Spleen (tissue), 11 donors: ENCODE results near the gene LRRC8D. TPM values are rescaled to one million over a fixed set of nuclear protein-coding genes. Genes with fewer than 3 reads are reported as not detected.

ENCODE experiments used
- DNase-seq: peaks from one replicate; pipeline ENCODE4 v3.0.0-alpha.2; 2020
- H3K27ac ChIP-seq, 8 donors: fragments of 200-600 bp; sonication (generic) in 7 of 8; 1 replicate in 4 of 8; 2 replicates in 4 of 8; pipeline versions ENCODE4 v1.5.0 to v1.8.0; 2016 to 2021; ENCODE audit warnings: inconsistent platforms in 4 of 8, mild to moderate bottlenecking in 4 of 8, moderate library complexity in 1 of 8
- H3K27me3 ChIP-seq, 7 donors: fragments of 200-600 bp; sonication (generic) in 6 of 7; replicated peaks in 1 of 7; 1 replicate in 4 of 7; 2 replicates in 3 of 7; pipeline versions ENCODE4 v1.5.0 to v1.8.0; 2016 to 2021; ENCODE audit warnings: inconsistent platforms in 3 of 7, mild to moderate bottlenecking in 1 of 7
- H3K36me3 ChIP-seq, 6 donors: fragments of 200-600 bp; sonication (generic) in 5 of 6; 1 replicate in 4 of 6; 2 replicates in 2 of 6; pipeline versions ENCODE4 v1.5.0 to v1.8.0; 2016 to 2021; ENCODE audit warnings: inconsistent platforms in 2 of 6
- H3K4me1 ChIP-seq, 6 donors: fragments of 200-600 bp; sonication (generic) in 5 of 6; 1 replicate in 3 of 6; 2 replicates in 3 of 6; pipeline versions ENCODE4 v1.5.0 to v1.8.0; 2016 to 2021; ENCODE audit warnings: inconsistent platforms in 3 of 6
- H3K4me3 ChIP-seq, 8 donors: fragments of 200-600 bp; sonication (generic) in 7 of 8; 1 replicate in 4 of 8; 2 replicates in 4 of 8; pipeline versions ENCODE4 v1.5.0 to v1.8.0; 2016 to 2021; ENCODE audit warnings: inconsistent platforms in 4 of 8, mild to moderate bottlenecking in 4 of 8, moderate library complexity in 2 of 8
- H3K9me3 ChIP-seq, 8 donors: fragments of 200-600 bp; sonication (generic) in 7 of 8; 1 replicate in 4 of 8; 2 replicates in 4 of 8; pipeline versions ENCODE4 v1.5.0 to v1.8.0; 2016 to 2021; ENCODE audit warnings: inconsistent platforms in 4 of 8
- CTCF ChIP-seq, 11 experiments: fragments of 200-600 bp in 7 of 11; fragments of 450-650 bp in 4 of 11; sonication (generic) in 4 of 11; IDR thresholded peaks in 8 of 11; conservative IDR thresholded peaks in 3 of 11; 1 replicate in 7 of 11; 2 replicates in 4 of 11; pipeline versions ENCODE4 v1.4.0 to v1.8.0; 2016 to 2021; ENCODE audit warnings: antibody characterized with exemption in 11 of 11, inconsistent platforms in 4 of 11, mild to moderate bottlenecking in 1 of 11
- POLR2A ChIP-seq, 3 donors: fragments of 450-650 bp; IDR thresholded peaks; one replicate each; pipeline ENCODE4 v1.5.1; 2017; ENCODE audit warnings: antibody characterized with exemption in 3 of 3, mild to moderate bottlenecking in 1 of 3
- POLR2AphosphoS5 ChIP-seq, 3 donors: sonication (generic); formaldehyde crosslinking; IDR thresholded peaks; one replicate each; pipeline ENCODE4 v1.5.1; 2017; ENCODE audit warnings: antibody characterized with exemption in 3 of 3
- WGBS, 5 donors: extraction: QIAGEN DNeasy Blood & Tissue Kit in 3 of 5; methylation state at CpG; one replicate each; pipeline versions ENCODE4 v1.1.5 to v1.1.7; 2013 to 2018; 5-methylcytosine and 5-hydroxymethylcytosine counted together
- intact Hi-C: fragments of 100-400 bp; cut with DNase I; formaldehyde crosslinking; loops from one replicate; pipeline ENCODE4 v1.15.0; 2023; ENCODE audit warnings: low total_unique reads
- polyA plus RNA-seq, 3 donors: library from polyadenylated mRNA; stranded (reverse); fragments of 200-250 nt; gene quantifications; one replicate each; pipeline ENCODE4 v1.2.1, GENCODE V29; 2013
- total RNA-seq, 7 donors: library from RNA; depleted of rRNA in 3 of 7; stranded (reverse); fragments of >200 nt in 3 of 7; fragmentation: NEBNext Ultra II Directional in 4 of 7; extraction: Animal tissue kit (Norgen Biotek cat#: 25700) in 4 of 7; gene quantifications; one replicate each; pipeline versions ENCODE4 v1.1.0 to v1.2.1, GENCODE V29; 2016 to 2021
- donor health status: healthy with polysubstance abuse.
- donor health status: DM: no; HTN: no; CAD: no; lungs with moderate emphysema.
- donor health status: DM: no; HTN: no; CAD: no.
- donor health status: Bipolar disorder and iron deficiency.
- donor health status: healthy.
- donor health status: DM: no; HTN: no; CAD: no.
- donor health status: DM: yes; HTN: yes; CAD: no.

Gene LRRC8D
- total and polyA plus RNA-seq, 10 donors, result 12.8 to 42.0 (median 34.5) TPM

DNA sequence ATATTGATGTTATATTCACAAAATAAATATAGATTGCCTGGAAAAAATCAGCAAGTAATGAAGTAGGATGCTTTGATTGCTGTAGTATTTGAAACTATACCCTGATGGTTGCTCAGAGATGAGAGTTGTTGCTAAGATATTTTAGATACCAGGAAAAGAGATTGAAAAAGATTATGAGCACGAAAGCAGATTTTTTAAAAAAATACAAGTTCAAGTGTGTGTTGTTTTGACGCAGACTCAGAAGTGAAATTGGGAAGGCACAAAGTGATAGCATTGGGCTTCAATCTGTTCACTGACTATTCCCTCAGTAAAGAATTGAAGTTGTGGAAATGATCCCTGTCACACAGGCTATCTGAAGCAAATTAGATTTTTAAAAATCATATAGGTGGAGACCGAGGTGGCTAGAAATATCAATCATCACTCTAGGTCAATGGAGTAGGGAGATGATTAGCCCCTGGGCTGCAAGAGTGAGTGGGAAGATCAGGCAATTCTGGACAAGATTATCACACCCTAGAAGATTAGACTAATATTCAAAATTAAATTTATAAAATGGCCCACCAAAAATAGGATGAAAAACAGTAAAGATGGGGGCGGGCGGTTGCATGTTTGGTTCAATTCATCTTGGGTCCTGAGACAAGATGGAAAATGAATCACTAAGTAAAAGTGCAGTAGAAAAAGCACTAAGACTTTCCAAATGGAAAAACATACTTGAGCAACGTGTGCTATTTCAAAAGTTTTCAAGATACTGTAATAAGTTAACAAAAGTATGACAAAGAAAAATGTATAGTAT lies 41.5 kb upstream of the LRRC8D start:
- intact Hi-C loops, result no loop called here
- no peaks in the 10 kb centered on the region for H3K27me3 ChIP-seq

GRCh38 chr1:89780721-89781120 lies 40.1 kb upstream of the LRRC8D start:
- TF ChIP-seq CTCF (IDR thresholded peaks at IDR 0.05 in 8 of 11, conservative IDR thresholded peaks at IDR 0.05 in 3 of 11) (peak in 4 of 11 experiments; percentile 10 to 25 (median 12)), POLR2AphosphoS5 (IDR thresholded peaks at IDR 0.05) (no peak)
- no peak overlapping the region for H3K27ac ChIP-seq
- H3K4me3 ChIP-seq, result no peak overlapping the region
- no peaks in the 10 kb centered on the region for H3K9me3 ChIP-seq
- 57 to 72% (median 59%) methylated on average over 2 of the region's 2 CpGs for WGBS, 5 donors
- no peak for DNase-seq
- no peaks in the 10 kb centered on the region for H3K27me3 ChIP-seq
- intact Hi-C loops, result no loop called here
- no peaks in the 10 kb centered on the region for H3K4me1 ChIP-seq
- no peaks in the 10 kb centered on the region for H3K36me3 ChIP-seq

More for the DNA sequence above, 41.5 kb upstream of the LRRC8D start:
- WGBS, 5 donors, result 84 to 90% (median 88%) methylated on average over 6 of the region's 6 CpGs
- no peaks in the 10 kb centered on the region for H3K36me3 ChIP-seq
- H3K27ac ChIP-seq, result no peak overlapping the region
- no peak for TF ChIP-seq POLR2AphosphoS5 (IDR thresholded peaks at IDR 0.05)
- no peak for TF ChIP-seq POLR2A (IDR thresholded peaks at IDR 0.05)
- TF ChIP-seq CTCF (IDR thresholded peaks at IDR 0.05 in 8 of 11, conservative IDR thresholded peaks at IDR 0.05 in 3 of 11), result no peak
- H3K4me3 ChIP-seq, result no peak overlapping the region
- no peaks in the 10 kb centered on the region for H3K4me1 ChIP-seq
- no peak for DNase-seq
- H3K9me3 ChIP-seq, result no peaks in the 10 kb centered on the region

- TF ChIP-seq POLR2AphosphoS5 (IDR thresholded peaks at IDR 0.05) (no peak), POLR2A (IDR thresholded peaks at IDR 0.05) (no peak), CTCF (IDR thresholded peaks at IDR 0.05 in 8 of 11, conservative IDR thresholded peaks at IDR 0.05 in 3 of 11) (no peak)
- no peak overlapping the region for H3K4me3 ChIP-seq
- 30 to 51% (median 44%) methylated on average over 4 of the region's 4 CpGs for WGBS, 5 donors
- H3K27ac ChIP-seq, result no peak overlapping the region
- no peaks in the 10 kb centered on the region for H3K4me1 ChIP-seq
- intact Hi-C loops, result no loop called here
- no peak for DNase-seq
- no peaks in the 10 kb centered on the region for H3K27me3 ChIP-seq
- H3K36me3 ChIP-seq, result no peaks in the 10 kb centered on the region
- H3K9me3 ChIP-seq, result no peaks in the 10 kb centered on the region
Measured at GRCh38 chr1:89781494-89782126, 39.2 kb upstream of the LRRC8D start.

DNA sequence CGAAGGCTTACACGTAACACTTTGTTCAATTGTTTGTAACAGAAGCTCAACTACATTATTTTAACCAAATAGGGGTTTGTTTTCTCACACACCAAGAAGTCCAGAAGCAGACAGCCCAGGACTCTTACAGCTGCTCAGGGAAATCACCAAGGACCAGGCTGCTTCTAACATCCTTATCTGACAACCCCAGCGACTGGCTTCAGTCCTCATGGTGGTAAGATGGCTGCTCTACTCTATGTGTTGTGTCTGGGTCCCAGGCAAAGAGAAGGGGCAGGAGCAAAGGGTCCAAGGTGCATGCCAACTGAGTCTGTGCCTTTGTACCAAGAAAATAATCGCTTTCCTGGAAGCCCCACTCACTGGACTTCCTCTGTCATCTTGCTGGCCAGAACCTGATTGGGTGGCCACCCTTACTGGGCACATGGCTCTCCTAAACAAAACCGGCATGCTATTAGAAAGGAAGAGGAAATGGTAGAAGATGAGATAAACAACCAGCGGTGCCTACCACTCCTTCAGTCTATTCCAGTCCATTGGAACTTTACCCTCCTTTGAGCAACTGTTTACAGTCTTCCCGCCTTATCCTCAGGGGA lies 34.1 kb upstream of the LRRC8D start:
- Histone ChIP-seq H3K27ac (no peak overlapping the region), H3K36me3 (no peaks in the 10 kb centered on the region), H3K27me3 (no peaks in the 10 kb centered on the region), H3K9me3 (no peaks in the 10 kb centered on the region), H3K4me3 (no peak overlapping the region), H3K4me1 (no peaks in the 10 kb centered on the region)
- intact Hi-C loops, result no loop called here
- TF ChIP-seq CTCF (IDR thresholded peaks at IDR 0.05 in 8 of 11, conservative IDR thresholded peaks at IDR 0.05 in 3 of 11) (no peak), POLR2A (IDR thresholded peaks at IDR 0.05) (no peak), POLR2AphosphoS5 (IDR thresholded peaks at IDR 0.05) (no peak)
- WGBS, 5 donors, result 66 to 79% (median 68%) methylated on average over 7 of the region's 7 CpGs
- DNase-seq, result no peak
